Measurements from ENCODE around the gene TNNC1. TPM values are rescaled to one million over a fixed set of nuclear protein-coding genes. Genes with fewer than 3 reads are reported as not detected.

Gene TNNC1
- total RNA-seq = 0.26 and 1.2 TPM in 2 replicates

GRCh38 chr3:52453496-52454249 is at the start of gene TNNC1:
Gene TNNC1, minus strand, starts transcription at chr3:52454041. Its CDS starts 26 bp downstream, at chr3:52454015.
- Histone ChIP-seq H3K36me3 (ENCODE audit: control insufficient read depth, insufficient read depth, low read length) (peaks cover 1% of the 10 kb centered on the region), H3K4me3 (ENCODE audit: low read depth, low read length) (peak within 1 kb of the TSS; percentile 76), H3K27me3 (ENCODE audit: control insufficient read depth, insufficient read depth, low read length) (no peaks in the 10 kb centered on the region)
- FAIRE-seq = no peak
- TF ChIP-seq, protein P1, sequence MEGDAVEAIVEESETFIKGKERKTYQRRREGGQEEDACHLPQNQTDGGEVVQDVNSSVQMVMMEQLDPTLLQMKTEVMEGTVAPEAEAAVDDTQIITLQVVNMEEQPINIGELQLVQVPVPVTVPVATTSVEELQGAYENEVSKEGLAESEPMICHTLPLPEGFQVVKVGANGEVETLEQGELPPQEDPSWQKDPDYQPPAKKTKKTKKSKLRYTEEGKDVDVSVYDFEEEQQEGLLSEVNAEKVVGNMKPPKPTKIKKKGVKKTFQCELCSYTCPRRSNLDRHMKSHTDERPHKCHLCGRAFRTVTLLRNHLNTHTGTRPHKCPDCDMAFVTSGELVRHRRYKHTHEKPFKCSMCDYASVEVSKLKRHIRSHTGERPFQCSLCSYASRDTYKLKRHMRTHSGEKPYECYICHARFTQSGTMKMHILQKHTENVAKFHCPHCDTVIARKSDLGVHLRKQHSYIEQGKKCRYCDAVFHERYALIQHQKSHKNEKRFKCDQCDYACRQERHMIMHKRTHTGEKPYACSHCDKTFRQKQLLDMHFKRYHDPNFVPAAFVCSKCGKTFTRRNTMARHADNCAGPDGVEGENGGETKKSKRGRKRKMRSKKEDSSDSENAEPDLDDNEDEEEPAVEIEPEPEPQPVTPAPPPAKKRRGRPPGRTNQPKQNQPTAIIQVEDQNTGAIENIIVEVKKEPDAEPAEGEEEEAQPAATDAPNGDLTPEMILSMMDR (IDR thresholded peaks at IDR 0.05; ENCODE audit: insufficient read depth, low read length, severe bottlenecking) = no peak
- no peak for DNase-seq (ENCODE audit: low read depth)

- H3K4me3 ChIP-seq (ENCODE audit: low read depth, low read length) = no peak overlapping the region
- H3K36me3 ChIP-seq (ENCODE audit: control insufficient read depth, insufficient read depth, low read length) = no peaks in the 10 kb centered on the region
- TF ChIP-seq, protein P1 (IDR thresholded peaks at IDR 0.05; ENCODE audit: insufficient read depth, low read length, severe bottlenecking) = no peak
- no peak for FAIRE-seq
- DNase-seq (ENCODE audit: low read depth) = no peak
- peaks cover 5% of the 10 kb centered on the region for H3K27me3 ChIP-seq (ENCODE audit: control insufficient read depth, insufficient read depth, low read length)
These were observed 49.0 kb upstream of the TNNC1 start for GRCh38 chr3:52502808-52503350.

DNA sequence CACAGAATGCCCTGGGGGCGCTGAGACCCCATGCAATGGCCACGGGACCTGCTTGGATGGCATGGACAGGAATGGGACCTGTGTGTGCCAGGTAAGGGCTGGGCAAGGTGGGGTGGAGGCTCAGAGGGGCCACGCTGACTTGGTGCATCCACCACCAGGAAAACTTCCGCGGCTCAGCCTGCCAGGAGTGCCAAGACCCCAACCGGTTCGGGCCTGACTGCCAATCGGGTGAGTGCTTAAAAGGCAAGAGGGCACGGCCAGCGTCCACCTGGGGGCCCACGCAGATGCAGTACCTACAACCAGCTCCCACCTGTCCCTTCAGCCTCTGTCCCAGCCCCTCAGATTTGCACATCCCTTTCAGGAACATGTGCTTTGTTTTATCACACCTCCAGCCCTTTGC is 48.2 kb upstream of the TNNC1 start:
- no peak overlapping the region for H3K4me3 ChIP-seq (ENCODE audit: low read depth, low read length)
- TF ChIP-seq, protein P1 (IDR thresholded peaks at IDR 0.05; ENCODE audit: insufficient read depth, low read length, severe bottlenecking) = no peak
- H3K27me3 ChIP-seq (ENCODE audit: control insufficient read depth, insufficient read depth, low read length) = peaks cover 5% of the 10 kb centered on the region
- H3K36me3 ChIP-seq (ENCODE audit: control insufficient read depth, insufficient read depth, low read length) = no peaks in the 10 kb centered on the region
- DNase-seq (ENCODE audit: low read depth) = no peak
- no peak for FAIRE-seq

DNA sequence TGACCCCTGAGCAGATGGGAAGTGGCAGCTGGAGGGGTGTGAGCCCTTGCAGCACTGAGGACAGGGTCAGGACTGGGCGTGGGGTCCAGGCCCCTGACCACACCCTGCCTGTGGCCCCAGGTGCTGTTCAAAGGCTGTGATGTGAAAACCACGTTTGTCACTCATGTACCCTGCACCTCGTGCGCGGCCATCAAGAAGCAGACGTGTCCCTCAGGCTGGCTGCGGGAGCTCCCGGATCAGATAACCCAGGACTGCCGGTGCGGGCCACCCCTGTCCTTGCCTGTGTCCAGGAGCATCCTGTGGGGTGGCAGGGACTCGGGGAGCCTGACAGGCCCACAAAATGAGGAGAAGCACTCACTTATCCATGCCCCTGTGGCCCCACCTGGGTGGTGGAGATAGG is 47.2 kb upstream of the TNNC1 start:
- DNase-seq (ENCODE audit: low read depth) (no peak), FAIRE-seq (no peak)
- peaks cover 5% of the 10 kb centered on the region for H3K27me3 ChIP-seq (ENCODE audit: control insufficient read depth, insufficient read depth, low read length)
- no peaks in the 10 kb centered on the region for H3K36me3 ChIP-seq (ENCODE audit: control insufficient read depth, insufficient read depth, low read length)
- TF ChIP-seq, protein P1 (IDR thresholded peaks at IDR 0.05; ENCODE audit: insufficient read depth, low read length, severe bottlenecking) = no peak
- no peak overlapping the region for H3K4me3 ChIP-seq (ENCODE audit: low read depth, low read length)

DNA sequence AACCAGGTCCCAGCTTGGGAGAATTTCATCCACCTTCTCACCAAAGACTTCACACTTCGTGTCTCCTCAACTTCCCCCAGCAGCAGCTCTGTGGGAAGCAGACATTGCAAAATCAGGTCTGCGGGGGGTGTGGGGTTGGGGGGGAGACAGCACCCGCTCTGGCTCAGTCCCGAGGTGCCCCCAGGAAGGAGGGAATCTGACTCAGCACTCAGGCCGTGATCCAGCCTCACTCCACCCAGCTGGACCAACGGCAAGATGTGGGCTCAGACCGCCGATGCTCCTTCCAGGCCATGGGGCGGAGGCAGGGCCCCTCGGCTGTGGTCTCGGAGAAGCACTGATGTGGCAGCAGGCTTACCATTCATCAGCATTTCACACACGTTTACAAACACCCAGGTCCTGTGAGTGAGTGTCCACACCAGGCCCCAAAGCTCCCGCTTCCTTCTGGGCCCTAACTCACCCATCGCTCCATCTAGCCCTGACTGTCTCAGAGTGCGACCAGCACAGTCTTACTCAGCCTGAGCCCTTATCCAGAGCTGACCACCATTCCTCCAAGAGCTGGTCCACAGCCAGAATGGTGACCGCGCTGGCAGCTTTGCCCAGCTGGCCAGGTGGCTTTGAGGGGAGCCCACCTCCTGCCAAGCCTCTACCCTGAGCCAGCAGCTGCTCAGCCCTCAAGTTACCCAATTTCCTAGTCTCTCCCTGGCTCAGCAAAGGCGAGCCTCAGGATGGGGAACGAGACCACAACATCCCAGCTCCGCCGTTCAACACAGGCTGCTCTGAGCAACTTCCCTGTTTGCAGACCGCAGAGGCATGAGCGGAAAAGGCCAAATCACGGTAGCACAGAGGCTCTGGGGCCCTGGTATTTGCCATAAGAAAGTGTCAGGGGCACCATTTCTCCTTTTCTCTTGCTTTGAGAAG is 44.6 kb upstream of the TNNC1 start:
- no peak for FAIRE-seq
- DNase-seq (ENCODE audit: low read depth) = no peak
- peaks cover 3% of the 10 kb centered on the region for H3K27me3 ChIP-seq (ENCODE audit: control insufficient read depth, insufficient read depth, low read length)
- TF ChIP-seq, protein P1 (IDR thresholded peaks at IDR 0.05; ENCODE audit: insufficient read depth, low read length, severe bottlenecking) = no peak
- H3K4me3 ChIP-seq (ENCODE audit: low read depth, low read length) = no peak overlapping the region
- H3K36me3 ChIP-seq (ENCODE audit: control insufficient read depth, insufficient read depth, low read length) = no peaks in the 10 kb centered on the region
